HepG2 (cell line): Measurements from ENCODE around the gene HELT. TPM values are rescaled to one million over a fixed set of nuclear protein-coding genes. Genes with fewer than 3 reads are reported as not detected.

Source experiments
- ATAC-seq: fragments of 200-7000 bp; cut with Tn5 transposase; 3 replicates; pipeline ENCODE4 v1.9.1; 2020; ENCODE audit warnings: mild to moderate bottlenecking, moderate library complexity
- BruUV-seq: library from RNA; stranded (reverse); fragments of 400-500 nt; replicated peaks from 2 replicates; lab custom pipeline; 2021; lab: Mats Ljungman, UMichigan
- CTCF ChIA-PET: fragments of 300-600 bp; formaldehyde crosslinking; extraction: SDS; loops from one replicate; lab custom pipeline; 2021; ENCODE audit warnings: low total read pairs, inconsistent platforms, low intra/inter-chr PET ratio; lab: Yijun Ruan, JAX
- POLR2A ChIA-PET: fragments of 350-600 bp; sonication (Branson Sonifier 250); formaldehyde crosslinking; loops from one replicate; lab custom pipeline; 2020; ENCODE audit warnings: antibody characterized with exemption, inconsistent platforms; lab: Yijun Ruan, JAX
- DNase-seq: peaks from one replicate; pipeline ENCODE4 v3.0.0-alpha.2; 2015; ENCODE audit warnings: low spot score
- FAIRE-seq: peaks from 3 replicates; lab custom pipeline; 2011; peaks lifted over from hg19 to GRCh38; lab: Jason Lieb, UNC
- H2AFZ ChIP-seq: one replicate; pipeline ENCODE4 v1.6.1; 2011; ENCODE audit warnings: low read length, inconsistent platforms
- H3K27ac ChIP-seq: fragments of 300-600 bp; 3 replicates; pipeline ENCODE4 v1.8.0; 2011; ENCODE audit warnings: mixed run types, mild to moderate bottlenecking, mixed read lengths, low read length, inconsistent platforms; ENCODE audit not compliant: insufficient read depth; ENCODE audit errors: extremely low read length
- H3K27me3 ChIP-seq, 2 experiments: fragments of 200-600 bp in 1 of 2; 2 replicates in 1 of 2; 3 replicates in 1 of 2; pipeline versions ENCODE4 v1.6.0 to v1.8.0; 2011; ENCODE audit warnings: low read length in 2 of 2, mild to moderate bottlenecking in 2 of 2, moderate library complexity in 2 of 2, inconsistent platforms in 1 of 2; ENCODE audit not compliant: insufficient read depth in 2 of 2, control insufficient read depth in 1 of 2
- H3K36me3 ChIP-seq, 2 experiments: fragments of 200-600 bp in 1 of 2; replicated peaks in 1 of 2; 2 replicates in 1 of 2; 3 replicates in 1 of 2; pipeline versions ENCODE4 v1.5.1 to v1.8.0; 2011; ENCODE audit warnings: low read length in 2 of 2, inconsistent platforms in 1 of 2; ENCODE audit not compliant: insufficient read depth in 2 of 2, control insufficient read depth in 1 of 2
- H3K4me1 ChIP-seq: 2 replicates; pipeline ENCODE4 v1.5.1; 2012; ENCODE audit warnings: low read length, inconsistent platforms; ENCODE audit not compliant: insufficient read depth
- H3K4me2 ChIP-seq: 2 replicates; pipeline ENCODE4 v1.6.0; 2011; ENCODE audit warnings: low read depth, low read length, inconsistent platforms
- H3K4me3 ChIP-seq, 3 experiments: fragments of 200-600 bp in 1 of 3; sonication (generic), shearing (Covaris generic) in 1 of 3; replicated peaks in 1 of 3; 2 replicates each; pipeline ENCODE4 v1.5.1; 2011 to 2016; ENCODE audit warnings: low read length in 3 of 3, inconsistent platforms in 2 of 3, low read depth in 2 of 3, mild to moderate bottlenecking in 2 of 3, control low read depth in 1 of 3, mixed read lengths in 1 of 3; ENCODE audit not compliant: insufficient read depth in 1 of 3
- H3K79me2 ChIP-seq: one replicate; pipeline ENCODE4 v1.6.1; 2011; ENCODE audit warnings: low read length, inconsistent platforms; ENCODE audit not compliant: insufficient read depth
- H3K9ac ChIP-seq: 2 replicates; pipeline ENCODE4 v1.6.0; 2011; ENCODE audit warnings: mild to moderate bottlenecking, low read depth, low read length, inconsistent platforms; ENCODE audit not compliant: insufficient read depth
- H3K9me3 ChIP-seq: 2 replicates; pipeline ENCODE4 v1.5.1; 2012; ENCODE audit warnings: mild to moderate bottlenecking, low read length
- H4K20me1 ChIP-seq: 2 replicates; pipeline ENCODE4 v1.6.0; 2011; ENCODE audit warnings: inconsistent platforms, mild to moderate bottlenecking, low read length, moderate library complexity; ENCODE audit not compliant: insufficient read depth
- CCDC6 ChIP-seq: sonication (generic); formaldehyde crosslinking; IDR thresholded peaks from 2 replicates; pipeline ENCODE4 v1.8.1; 2022; ENCODE audit warnings: mild to moderate bottlenecking, missing genetic modification reagents, moderate library complexity
- HDAC1 ChIP-seq: sonication (generic); formaldehyde crosslinking; IDR thresholded peaks from 2 replicates; pipeline ENCODE4 v1.5.1; 2020; ENCODE audit warnings: mild to moderate bottlenecking, missing genetic modification reagents
- JDP2 ChIP-seq: sonication (generic); formaldehyde crosslinking; IDR thresholded peaks from 2 replicates; pipeline ENCODE4 v1.8.1; 2022; ENCODE audit warnings: missing genetic modification reagents, borderline replicate concordance
- KDM5A ChIP-seq: fragments of 200-600 bp; sonication (generic); IDR thresholded peaks from 2 replicates; pipeline ENCODE4 v1.7.0; 2018; ENCODE audit warnings: antibody characterized with exemption, mild to moderate bottlenecking, low read length, borderline replicate concordance
- KLF12 ChIP-seq: sonication (generic); formaldehyde crosslinking; IDR thresholded peaks from 2 replicates; pipeline ENCODE4 v1.4.0; 2020; ENCODE audit warnings: missing genetic modification reagents, borderline replicate concordance
- MED8 ChIP-seq: sonication (generic); formaldehyde crosslinking; IDR thresholded peaks from 2 replicates; pipeline ENCODE4 v1.8.1; 2023; ENCODE audit warnings: mild to moderate bottlenecking, missing genetic modification reagents; ENCODE audit not compliant: insufficient replicate concordance
- NCOR1 ChIP-seq: fragments of 200-600 bp; sonication (generic); IDR thresholded peaks from 2 replicates; pipeline ENCODE4 v1.7.0; 2017; ENCODE audit warnings: antibody characterized with exemption, low read length, borderline replicate concordance
- TFDP2 ChIP-seq: sonication (generic); formaldehyde crosslinking; IDR thresholded peaks from 2 replicates; pipeline ENCODE4 v1.4.0; 2020; ENCODE audit warnings: missing genetic modification reagents
- ZBTB46 ChIP-seq: sonication (generic); formaldehyde crosslinking; IDR thresholded peaks from 2 replicates; pipeline ENCODE4 v1.4.0; 2020; ENCODE audit warnings: mild to moderate bottlenecking, missing genetic modification reagents, borderline replicate concordance
- ZNF296 ChIP-seq: sonication (generic); formaldehyde crosslinking; conservative IDR thresholded peaks from 2 replicates; pipeline ENCODE4 v1.5.0; 2020; ENCODE audit warnings: mild to moderate bottlenecking, missing genetic modification reagents
- ZNF768 ChIP-seq: sonication (generic); formaldehyde crosslinking; IDR thresholded peaks from 2 replicates; pipeline ENCODE4 v1.4.0; 2020; ENCODE audit warnings: missing genetic modification reagents
- WGBS: methylation state at CpG from one replicate; pipeline ENCODE4 v1.1.6; 2017; ENCODE audit warnings: low lambda C conversion rate; 5-methylcytosine and 5-hydroxymethylcytosine counted together
- in situ Hi-C: cut with HindIII; loops from 2 replicates; pipeline ENCODE4 v1.10.0; 2017; ENCODE audit warnings: low pct_unique_long_range_greater_than_20kb; ENCODE audit not compliant: extremely low pct_ligation_motif_present
- intact Hi-C: fragments of 100-400 bp; cut with micrococcal nuclease; formaldehyde crosslinking; loops from one replicate; pipeline ENCODE4 v1.10.0; 2022; ENCODE audit not compliant: unreplicated experiment
- polyA plus RNA-seq, 8 experiments: library from polyadenylated mRNA; depleted of rRNA in 3 of 8; stranded (reverse) in 7 of 8; unstranded in 1 of 8; fragments of >200 nt; fragmentation: Illumina TruSeq in 4 of 8; extraction: Trizol in 4 of 8; gene quantifications; 2 replicates each; pipeline versions ENCODE4 v1.2.1 to v1.2.3, GENCODE V29; 2011 to 2016; ENCODE audit warnings: low read depth in 4 of 8, missing spikeins in 1 of 8, mixed read lengths in 1 of 8; ENCODE audit not compliant: insufficient read depth in 1 of 8
- total RNA-seq, 5 experiments: library from RNA; depleted of rRNA; stranded (reverse); fragments of >200 nt; fragmentation: Illumina TruSeq; extraction: Trizol; gene quantifications; 2 replicates each; pipeline ENCODE4 v1.2.3, GENCODE V29; 2016; ENCODE audit warnings: low read depth in 1 of 5
- TF ChIP-seq, protein P1 (sequence below): sonication (generic); formaldehyde crosslinking; IDR thresholded peaks from 2 replicates; pipeline ENCODE4 v1.8.1; 2022; ENCODE audit warnings: low read depth, mild to moderate bottlenecking, missing genetic modification reagents

Gene HELT
- total and polyA plus RNA-seq, 2 of the 13 experiments (the other 11 are each of a cell fraction or from before 2014, with no cell fraction given), result not detected

DNA sequence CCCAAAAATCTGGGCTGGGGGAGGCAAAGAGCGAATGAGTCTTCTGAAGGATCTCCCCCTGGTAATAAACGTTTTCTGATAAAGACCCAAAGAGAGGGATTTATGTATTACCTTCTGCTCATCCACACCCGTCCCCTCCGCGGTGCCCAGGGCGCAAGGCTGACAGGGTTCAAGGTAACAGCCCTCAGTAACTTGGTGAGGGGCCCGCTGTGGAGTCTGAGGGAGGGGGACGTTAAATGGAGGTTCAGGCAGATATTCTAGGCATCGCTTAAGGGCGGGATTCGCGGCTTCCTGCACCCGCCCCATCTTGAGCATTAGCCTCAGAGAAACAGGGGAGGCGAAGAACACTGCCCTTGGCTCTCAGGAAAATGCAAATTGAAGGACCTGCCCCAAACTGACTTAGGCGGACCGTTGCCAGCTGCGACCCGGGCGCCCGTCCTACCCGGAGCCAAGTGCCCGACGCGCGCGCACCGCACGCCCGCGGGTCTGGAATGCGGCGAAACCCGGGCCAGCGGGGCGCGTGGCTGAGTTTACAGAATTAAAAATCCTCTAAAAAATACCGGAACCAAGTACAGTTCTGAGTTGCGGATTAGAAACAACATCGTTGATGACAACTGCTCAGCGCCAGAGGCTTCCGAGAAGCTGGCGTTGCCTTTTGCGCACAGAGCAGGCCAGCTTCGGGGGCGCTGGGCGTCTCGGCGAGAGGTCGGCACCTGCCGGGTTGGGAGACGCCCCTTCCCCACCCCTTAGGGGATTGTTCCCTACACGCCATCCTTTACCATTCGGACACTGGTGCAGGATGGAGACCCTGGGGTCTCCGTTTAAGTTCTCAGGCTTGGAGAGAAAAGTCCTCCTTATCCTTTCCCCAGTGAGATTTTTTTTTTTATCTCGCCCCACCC is 2.8 kb downstream of the HELT start (continued):
- TF ChIP-seq MED8 (CRISPR knock-in tag) (no peak), KDM5A (no peak)

- no peak for FAIRE-seq
Measured at GRCh38 chr4:185023471-185023870, 5.2 kb downstream of the HELT start.

More at GRCh38 chr4:185023471-185023870, 5.2 kb downstream of the HELT start:
- DNase-seq (no peak), ATAC-seq (no peak)
- WGBS, result 43% methylated on average over 9 of the region's 9 CpGs
- no peak overlapping the region for H3K4me2 ChIP-seq
- H4K20me1 ChIP-seq, result no peaks in the 10 kb centered on the region
- no peaks in the 10 kb centered on the region for H3K79me2 ChIP-seq
- intact Hi-C loops (no loop called here), in situ Hi-C loops (no loop called here)
- H3K4me3 ChIP-seq, result no peak overlapping the region
- no TSS peak for BruUV-seq
- ChIA-PET CTCF (no interaction called here), POLR2A (no interaction called here)
- no peak for TF ChIP-seq KLF12 (CRISPR knock-in tag)
- no peak for TF ChIP-seq ZBTB46 (CRISPR knock-in tag)
- no peak for TF ChIP-seq JDP2 (CRISPR knock-in tag)
- TF ChIP-seq NCOR1, result no peak
- no peak for TF ChIP-seq ZNF296 (CRISPR knock-in tag)
- no peak for TF ChIP-seq TFDP2 (CRISPR knock-in tag)
- no peak for TF ChIP-seq ZNF768 (CRISPR knock-in tag)
- TF ChIP-seq, protein P1, sequence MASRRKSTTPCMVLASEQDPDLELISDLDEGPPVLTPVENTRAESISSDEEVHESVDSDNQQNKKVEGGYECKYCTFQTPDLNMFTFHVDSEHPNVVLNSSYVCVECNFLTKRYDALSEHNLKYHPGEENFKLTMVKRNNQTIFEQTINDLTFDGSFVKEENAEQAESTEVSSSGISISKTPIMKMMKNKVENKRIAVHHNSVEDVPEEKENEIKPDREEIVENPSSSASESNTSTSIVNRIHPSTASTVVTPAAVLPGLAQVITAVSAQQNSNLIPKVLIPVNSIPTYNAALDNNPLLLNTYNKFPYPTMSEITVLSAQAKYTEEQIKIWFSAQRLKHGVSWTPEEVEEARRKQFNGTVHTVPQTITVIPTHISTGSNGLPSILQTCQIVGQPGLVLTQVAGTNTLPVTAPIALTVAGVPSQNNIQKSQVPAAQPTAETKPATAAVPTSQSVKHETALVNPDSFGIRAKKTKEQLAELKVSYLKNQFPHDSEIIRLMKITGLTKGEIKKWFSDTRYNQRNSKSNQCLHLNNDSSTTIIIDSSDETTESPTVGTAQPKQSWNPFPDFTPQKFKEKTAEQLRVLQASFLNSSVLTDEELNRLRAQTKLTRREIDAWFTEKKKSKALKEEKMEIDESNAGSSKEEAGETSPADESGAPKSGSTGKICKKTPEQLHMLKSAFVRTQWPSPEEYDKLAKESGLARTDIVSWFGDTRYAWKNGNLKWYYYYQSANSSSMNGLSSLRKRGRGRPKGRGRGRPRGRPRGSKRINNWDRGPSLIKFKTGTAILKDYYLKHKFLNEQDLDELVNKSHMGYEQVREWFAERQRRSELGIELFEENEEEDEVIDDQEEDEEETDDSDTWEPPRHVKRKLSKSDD, result no peak
- no peak for TF ChIP-seq CCDC6 (CRISPR knock-in tag)
- no peak for TF ChIP-seq HDAC1 (CRISPR knock-in tag)
- H3K9ac ChIP-seq, result no peak overlapping the region
- H3K4me1 ChIP-seq, result no peaks in the 10 kb centered on the region
- H2AFZ ChIP-seq, result no peak overlapping the region
- H3K36me3 ChIP-seq, result no peaks in the 10 kb centered on the region
- peaks cover 10 to 65% of the 10 kb centered on the region in 2 experiments for H3K27me3 ChIP-seq
- no peaks in the 10 kb centered on the region for H3K9me3 ChIP-seq
- H3K27ac ChIP-seq, result no peak overlapping the region
